ENCODE results near the gene EFS. TPM values are rescaled to one million over a fixed set of nuclear protein-coding genes. Genes with fewer than 3 reads are reported as not detected.
A peak's percentile ranks its signal among the peaks of the same experiment; 100 is the strongest.
"Not testable (repeated sequence)": the region's sequence is repeated elsewhere in the genome, so short reads cannot be mapped to it uniquely, and the experiment has no call there.

The EFS gene
- total RNA-seq, 1 donor from 2014 or later = 104 TPM

- H3K36me3 Mint-ChIP-seq (ENCODE audit: low read depth) = no peaks in the 10 kb centered on the region
- no peak overlapping the region for H3K27ac Mint-ChIP-seq (ENCODE audit: unreplicated experiment)
- no peaks in the 10 kb centered on the region for H3K4me1 Mint-ChIP-seq
- H3K27me3 Mint-ChIP-seq (ENCODE audit: low read depth) = peaks cover 29% of the 10 kb centered on the region
- no peaks in the 10 kb centered on the region for H3K9me3 Mint-ChIP-seq
- no peak overlapping the region for H3K4me3 Mint-ChIP-seq
- DNase-seq (ENCODE audit: low read depth, low spot score) = no peak
- TF ChIP-seq CTCF (conservative IDR thresholded peaks at IDR 0.05) = no peak
Measured at GRCh38 chr14:23402296-23403138, 37.5 kb upstream of the EFS start.

- Mint-ChIP-seq H3K4me3 (no peak overlapping the region), H3K27ac (ENCODE audit: unreplicated experiment) (no peak overlapping the region), H3K4me1 (no peaks in the 10 kb centered on the region), H3K36me3 (ENCODE audit: low read depth) (no peaks in the 10 kb centered on the region), H3K27me3 (ENCODE audit: low read depth) (peaks cover 27% of the 10 kb centered on the region), H3K9me3 (no peaks in the 10 kb centered on the region)
- no peak for DNase-seq (ENCODE audit: low read depth, low spot score)
- no peak for TF ChIP-seq CTCF (conservative IDR thresholded peaks at IDR 0.05)
Measured at GRCh38 chr14:23401291-23401690, 36.3 kb upstream of the EFS start.

- H3K27ac Mint-ChIP-seq (ENCODE audit: unreplicated experiment); H3K9me3 Mint-ChIP-seq; H3K36me3 Mint-ChIP-seq (ENCODE audit: low read depth); H3K4me1 Mint-ChIP-seq; DNase-seq (ENCODE audit: low read depth, low spot score); H3K4me3 Mint-ChIP-seq: not testable (repeated sequence)
- peaks cover 24% of the 10 kb centered on the region for H3K27me3 Mint-ChIP-seq (ENCODE audit: low read depth)
Measured at GRCh38 chr14:23400496-23401149, 35.7 kb upstream of the EFS start.

GRCh38 chr14:23399591-23399990, 34.6 kb upstream of the EFS start:
- no peaks in the 10 kb centered on the region for H3K9me3 Mint-ChIP-seq
- no peaks in the 10 kb centered on the region for H3K4me1 Mint-ChIP-seq
- no peak for TF ChIP-seq CTCF (conservative IDR thresholded peaks at IDR 0.05)
- H3K27me3 Mint-ChIP-seq (ENCODE audit: low read depth) = peaks cover 19% of the 10 kb centered on the region
- no peak overlapping the region for H3K27ac Mint-ChIP-seq (ENCODE audit: unreplicated experiment)
- no peaks in the 10 kb centered on the region for H3K36me3 Mint-ChIP-seq (ENCODE audit: low read depth)
- DNase-seq (ENCODE audit: low read depth, low spot score) = no peak
- H3K4me3 Mint-ChIP-seq = no peak overlapping the region

- Mint-ChIP-seq H3K27ac (ENCODE audit: unreplicated experiment) (no peak overlapping the region), H3K4me3 (no peak overlapping the region), H3K27me3 (ENCODE audit: low read depth) (peaks cover 19% of the 10 kb centered on the region), H3K36me3 (ENCODE audit: low read depth) (no peaks in the 10 kb centered on the region), H3K9me3 (no peaks in the 10 kb centered on the region), H3K4me1 (no peaks in the 10 kb centered on the region)
- no peak for DNase-seq (ENCODE audit: low read depth, low spot score)
- no peak for TF ChIP-seq CTCF (conservative IDR thresholded peaks at IDR 0.05)
Measured at GRCh38 chr14:23399136-23399535, 34.2 kb upstream of the EFS start.

GRCh38 chr14:23398348-23398747, 33.4 kb upstream of the EFS start:
- Mint-ChIP-seq H3K4me3 (no peak overlapping the region), H3K27ac (ENCODE audit: unreplicated experiment) (peak overlapping the region; percentile 67), H3K27me3 (ENCODE audit: low read depth) (peaks cover 16% of the 10 kb centered on the region), H3K9me3 (peaks cover 3% of the 10 kb centered on the region), H3K36me3 (ENCODE audit: low read depth) (no peaks in the 10 kb centered on the region), H3K4me1 (no peaks in the 10 kb centered on the region)
- TF ChIP-seq CTCF (conservative IDR thresholded peaks at IDR 0.05) = no peak
- no peak for DNase-seq (ENCODE audit: low read depth, low spot score)
